IPS DF 6.9 (cell line): ENCODE data around the gene PODNL1.

Experiments
- DNase-seq: peaks from one replicate; pipeline ENCODE4 v3.0.0-alpha.2; 2013; ENCODE audit warnings: low read depth, low spot score
- H3K27ac ChIP-seq: one replicate; pipeline ENCODE4 v1.5.1; 2013; ENCODE audit warnings: low read length, control low read depth
- H3K27me3 ChIP-seq: 2 replicates; pipeline ENCODE4 v1.6.1; 2013; ENCODE audit warnings: mild to moderate bottlenecking, low read length; ENCODE audit not compliant: control insufficient read depth, insufficient read depth
- H3K36me3 ChIP-seq: 2 replicates; pipeline ENCODE4 v1.6.1; 2013; ENCODE audit warnings: low read length; ENCODE audit not compliant: control insufficient read depth, insufficient read depth
- H3K4me1 ChIP-seq: 2 replicates; pipeline ENCODE4 v1.6.1; 2013; ENCODE audit warnings: low read length; ENCODE audit not compliant: control insufficient read depth, insufficient read depth
- H3K4me3 ChIP-seq: 2 replicates; pipeline ENCODE4 v1.5.1; 2013; ENCODE audit warnings: mild to moderate bottlenecking, low read length
- H3K9me3 ChIP-seq: 2 replicates; pipeline ENCODE4 v1.6.1; 2013; ENCODE audit warnings: low read length, inconsistent platforms; ENCODE audit not compliant: control insufficient read depth, insufficient read depth
- WGBS: extraction: QIAGEN DNeasy Blood & Tissue Kit; methylation state at CpG from one replicate; pipeline ENCODE4 v1.1.7; 2013; ENCODE audit warnings: mixed read lengths, missing lambda C conversion rate; ENCODE audit not compliant: insufficient read length, insufficient coverage; 5-methylcytosine and 5-hydroxymethylcytosine counted together

PODNL1 gene

DNA sequence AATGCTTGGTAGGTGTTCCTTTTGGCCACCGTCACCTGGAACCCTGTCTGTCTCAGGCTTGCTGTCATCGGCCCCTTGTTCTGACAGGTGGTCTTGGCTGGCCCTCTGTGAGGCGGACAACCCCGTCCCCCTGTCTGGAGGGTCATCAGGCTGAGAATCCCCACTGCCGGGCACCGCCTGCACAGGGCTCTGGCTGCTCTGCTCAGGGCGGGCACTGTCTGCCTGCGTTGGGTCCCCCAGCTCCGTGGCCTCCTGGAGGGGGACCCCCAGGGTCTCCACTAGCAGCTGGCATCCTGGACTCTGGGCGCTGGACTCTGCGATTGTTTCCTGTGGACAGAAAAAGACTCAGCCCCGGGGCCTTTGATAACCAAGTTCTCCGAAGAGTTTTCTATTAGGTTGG, 48.1 kb downstream of the PODNL1 start:
- Histone ChIP-seq H3K36me3 (no peaks in the 10 kb centered on the region), H3K4me1 (no peaks in the 10 kb centered on the region), H3K9me3 (no peaks in the 10 kb centered on the region), H3K4me3 (no peak overlapping the region), H3K27me3 (no peaks in the 10 kb centered on the region), H3K27ac (no peak overlapping the region)
- DNase-seq: no peak
- no CpG with 5 or more reads among the region's 13 CpGs for WGBS

DNA sequence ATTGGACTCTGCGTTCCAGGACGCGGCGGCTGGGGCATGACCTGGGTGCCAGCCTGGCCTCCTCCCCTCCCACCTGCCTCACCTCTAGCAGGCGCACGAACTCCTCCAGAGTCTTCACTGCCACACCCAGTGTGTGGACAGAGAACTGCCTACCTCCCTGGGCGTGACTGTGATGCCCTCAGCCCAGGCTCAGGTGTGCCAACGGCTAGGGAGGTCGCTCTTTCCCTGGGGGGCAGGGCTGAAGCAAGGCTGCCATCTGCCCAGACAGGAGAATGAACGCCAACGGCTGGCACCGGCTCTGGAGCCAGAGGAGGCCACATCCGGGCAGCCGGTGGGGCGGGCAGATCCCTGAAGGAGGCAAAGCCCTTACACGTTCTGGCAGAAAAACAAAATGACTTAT, 49.9 kb downstream of the PODNL1 start:
- no peaks in the 10 kb centered on the region for H3K36me3 ChIP-seq
- no CpG with 5 or more reads among the region's 16 CpGs for WGBS
- H3K4me1 ChIP-seq: peaks cover 2% of the 10 kb centered on the region; the same call in 1 of the 2 replicates
- H3K4me3 ChIP-seq: no peak overlapping the region
- no peaks in the 10 kb centered on the region for H3K9me3 ChIP-seq
- no peak for DNase-seq
- H3K27ac ChIP-seq: no peak overlapping the region
- H3K27me3 ChIP-seq: no peaks in the 10 kb centered on the region

DNA sequence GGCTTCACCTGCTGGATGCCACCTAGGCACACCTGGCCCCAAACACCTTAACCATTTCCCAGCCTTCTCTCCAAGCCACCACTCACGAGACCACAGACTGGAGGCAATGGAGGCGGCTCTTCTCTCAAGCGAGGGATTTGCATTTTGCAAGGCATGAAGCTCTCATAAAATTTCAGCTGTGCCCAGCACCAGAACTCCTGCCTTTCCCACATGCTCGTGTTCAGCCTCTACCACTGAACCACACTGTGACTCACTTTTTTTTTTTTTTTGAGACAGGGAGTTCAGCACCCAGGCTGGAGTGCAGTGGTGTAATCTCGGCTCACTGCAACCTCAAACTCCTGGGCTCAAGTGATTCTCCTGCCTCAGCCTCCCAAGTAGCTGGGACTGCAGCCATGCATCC, 50.7 kb downstream of the PODNL1 start:
- no peak for DNase-seq
- Histone ChIP-seq H3K4me1 (peaks cover 2% of the 10 kb centered on the region; the same call in 1 of the 2 replicates), H3K4me3 (no peak overlapping the region), H3K9me3 (no peaks in the 10 kb centered on the region), H3K27ac (no peak overlapping the region), H3K27me3 (no peaks in the 10 kb centered on the region), H3K36me3 (no peaks in the 10 kb centered on the region)
- WGBS: no CpG with 5 or more reads among the region's 5 CpGs

GRCh38 chr19:13887018-13887436, 51.2 kb downstream of the PODNL1 start:
- Histone ChIP-seq H3K36me3 (no peaks in the 10 kb centered on the region), H3K4me3 (no peak overlapping the region), H3K27me3 (no peaks in the 10 kb centered on the region), H3K9me3 (no peaks in the 10 kb centered on the region), H3K27ac (no peak overlapping the region), H3K4me1 (peaks cover 3% of the 10 kb centered on the region; the same call in 1 of the 2 replicates)
- WGBS: no CpG with 5 or more reads among the region's 16 CpGs
- DNase-seq: no peak

- H3K27me3 ChIP-seq: no peaks in the 10 kb centered on the region
- no peaks in the 10 kb centered on the region for H3K9me3 ChIP-seq
- WGBS: no CpG with 5 or more reads among the region's 20 CpGs
- no peak for DNase-seq
- H3K36me3 ChIP-seq: no peaks in the 10 kb centered on the region
- peaks cover 9% of the 10 kb centered on the region; the same call in 1 of the 2 replicates for H3K4me1 ChIP-seq
- no peak overlapping the region for H3K4me3 ChIP-seq
- H3K27ac ChIP-seq: no peak overlapping the region
Observed at GRCh38 chr19:13885826-13886365, 52.3 kb downstream of the PODNL1 start.

DNA sequence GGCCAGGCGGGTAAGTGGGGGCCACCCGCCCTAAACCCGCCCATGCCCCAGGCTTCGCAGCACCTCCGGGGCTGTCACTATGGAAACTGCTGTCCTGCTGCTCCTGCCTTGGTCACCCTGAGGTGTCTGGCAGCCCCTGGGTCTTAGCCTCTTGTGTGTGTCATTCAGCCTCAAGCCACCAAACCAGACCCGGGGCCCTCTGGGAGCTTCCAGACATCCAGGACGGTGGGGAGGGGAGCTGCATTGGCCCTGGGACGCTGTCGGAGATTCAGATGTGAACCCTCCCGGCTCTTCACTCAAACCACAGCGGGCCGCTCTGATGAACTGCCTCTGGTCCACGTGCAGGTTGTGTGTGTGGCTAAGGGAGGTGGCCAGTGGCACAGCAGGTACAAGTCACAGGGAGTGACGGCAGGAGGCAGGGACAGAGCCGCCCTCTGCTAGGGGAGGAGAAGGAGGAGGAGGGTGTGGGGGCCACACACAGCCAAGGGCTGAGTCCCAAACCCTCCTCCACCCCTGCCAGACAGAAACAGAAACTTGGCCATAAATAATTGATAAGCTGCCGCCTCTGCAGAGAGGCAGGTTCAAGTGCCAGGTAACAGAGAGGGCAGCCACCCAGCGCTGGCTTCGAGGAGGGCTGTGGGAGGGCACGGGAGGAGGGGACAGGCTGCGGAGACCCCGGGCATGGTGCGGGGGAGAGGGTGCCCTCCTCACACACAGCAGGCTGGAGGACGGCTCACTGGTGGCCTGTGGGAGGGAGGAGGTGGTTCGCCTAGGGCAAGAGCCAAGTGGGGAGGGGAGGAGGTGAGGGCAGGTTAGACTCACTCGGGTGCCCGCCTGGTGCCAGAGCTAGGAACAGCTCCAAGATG, 53.3 kb downstream of the PODNL1 start:
- peaks cover 15% of the 10 kb centered on the region for H3K4me1 ChIP-seq
- H3K27ac ChIP-seq: no peak overlapping the region
- WGBS: no CpG with 5 or more reads among the region's 26 CpGs
- no peaks in the 10 kb centered on the region for H3K27me3 ChIP-seq
- no peaks in the 10 kb centered on the region for H3K9me3 ChIP-seq
- DNase-seq: no peak
- H3K4me3 ChIP-seq: no peak overlapping the region
- no peaks in the 10 kb centered on the region for H3K36me3 ChIP-seq

DNA sequence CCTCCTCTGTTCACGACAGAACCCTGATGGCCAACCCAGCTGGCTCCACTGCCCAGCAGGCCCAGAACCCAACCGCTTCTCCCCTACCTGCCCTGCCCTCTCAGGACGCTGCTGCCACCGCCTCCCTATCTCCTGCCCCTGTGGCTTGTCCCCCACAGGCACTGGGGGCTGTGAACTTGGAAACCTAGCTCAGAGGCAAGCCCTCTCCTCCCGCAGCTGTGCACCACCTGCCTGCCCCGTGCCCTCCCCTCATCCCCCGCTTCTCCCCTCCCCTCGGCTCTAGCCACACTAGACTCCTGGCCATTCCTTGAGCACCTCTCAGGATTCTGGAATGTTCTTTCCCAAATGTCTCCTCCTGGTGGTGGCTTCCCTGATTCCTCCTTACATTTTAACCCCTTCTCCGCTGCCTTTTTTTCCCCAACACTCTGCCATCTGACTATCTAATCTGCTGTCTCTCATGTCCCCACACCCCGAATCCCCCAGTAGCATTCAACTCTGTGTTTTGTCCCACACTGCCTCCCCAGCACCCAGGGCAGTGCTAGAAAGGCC, 54.6 kb downstream of the PODNL1 start:
- H3K27me3 ChIP-seq: no peaks in the 10 kb centered on the region
- no CpG with 5 or more reads among the region's 10 CpGs for WGBS
- no peak overlapping the region for H3K4me3 ChIP-seq
- no peak for DNase-seq
- H3K9me3 ChIP-seq: no peaks in the 10 kb centered on the region
- peaks cover 15% of the 10 kb centered on the region for H3K4me1 ChIP-seq
- H3K36me3 ChIP-seq: no peaks in the 10 kb centered on the region
- H3K27ac ChIP-seq: no peak overlapping the region

DNA sequence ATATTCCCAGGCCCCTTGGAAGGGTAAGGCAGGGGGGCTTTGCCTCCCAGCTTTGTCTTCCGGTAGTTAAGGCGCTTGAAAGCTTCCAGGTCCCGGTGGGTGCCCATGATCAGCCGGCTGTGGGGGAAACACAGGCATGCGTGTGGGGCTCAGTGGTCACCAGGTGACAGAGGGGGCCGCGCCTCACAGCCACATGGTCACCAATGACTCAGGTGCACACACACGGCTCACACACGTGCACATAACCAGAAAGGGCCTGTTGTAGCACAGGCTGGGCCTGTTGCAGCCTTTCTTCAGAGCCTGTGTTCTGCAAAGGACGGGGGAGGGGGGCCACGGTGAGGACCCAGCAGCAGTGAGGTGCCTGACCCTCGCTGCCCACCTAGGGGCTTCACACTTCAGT, 55.4 kb downstream of the PODNL1 start:
- no peak overlapping the region for H3K4me3 ChIP-seq
- no CpG with 5 or more reads among the region's 12 CpGs for WGBS
- no peaks in the 10 kb centered on the region for H3K27me3 ChIP-seq
- H3K9me3 ChIP-seq: no peaks in the 10 kb centered on the region
- peaks cover 15% of the 10 kb centered on the region for H3K4me1 ChIP-seq
- H3K27ac ChIP-seq: no peak overlapping the region
- no peak for DNase-seq
- no peaks in the 10 kb centered on the region for H3K36me3 ChIP-seq

DNA sequence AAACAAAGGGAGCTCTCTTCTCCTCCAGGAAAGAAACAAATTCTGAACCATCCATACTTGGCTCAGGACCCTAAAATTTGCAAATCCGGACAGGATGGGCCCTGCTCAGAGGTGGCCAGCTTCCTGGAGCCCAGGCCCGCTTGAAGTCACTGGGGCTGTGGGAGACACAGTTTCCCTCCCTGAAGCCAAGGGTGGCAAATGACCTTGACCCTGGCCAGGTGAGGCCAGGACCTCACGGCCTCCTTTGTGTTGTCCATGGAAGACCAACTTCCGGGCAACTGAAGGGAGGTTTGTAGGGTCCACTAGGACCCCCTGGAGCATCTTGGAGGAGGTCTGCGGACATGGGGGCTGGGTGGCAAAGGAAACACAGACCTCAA, 55.8 kb downstream of the PODNL1 start:
- no peak for DNase-seq
- Histone ChIP-seq H3K4me1 (peaks cover 15% of the 10 kb centered on the region), H3K27ac (no peak overlapping the region), H3K4me3 (no peak overlapping the region), H3K27me3 (no peaks in the 10 kb centered on the region), H3K36me3 (no peaks in the 10 kb centered on the region), H3K9me3 (no peaks in the 10 kb centered on the region)
- WGBS: no CpG with 5 or more reads among the region's 5 CpGs

DNA sequence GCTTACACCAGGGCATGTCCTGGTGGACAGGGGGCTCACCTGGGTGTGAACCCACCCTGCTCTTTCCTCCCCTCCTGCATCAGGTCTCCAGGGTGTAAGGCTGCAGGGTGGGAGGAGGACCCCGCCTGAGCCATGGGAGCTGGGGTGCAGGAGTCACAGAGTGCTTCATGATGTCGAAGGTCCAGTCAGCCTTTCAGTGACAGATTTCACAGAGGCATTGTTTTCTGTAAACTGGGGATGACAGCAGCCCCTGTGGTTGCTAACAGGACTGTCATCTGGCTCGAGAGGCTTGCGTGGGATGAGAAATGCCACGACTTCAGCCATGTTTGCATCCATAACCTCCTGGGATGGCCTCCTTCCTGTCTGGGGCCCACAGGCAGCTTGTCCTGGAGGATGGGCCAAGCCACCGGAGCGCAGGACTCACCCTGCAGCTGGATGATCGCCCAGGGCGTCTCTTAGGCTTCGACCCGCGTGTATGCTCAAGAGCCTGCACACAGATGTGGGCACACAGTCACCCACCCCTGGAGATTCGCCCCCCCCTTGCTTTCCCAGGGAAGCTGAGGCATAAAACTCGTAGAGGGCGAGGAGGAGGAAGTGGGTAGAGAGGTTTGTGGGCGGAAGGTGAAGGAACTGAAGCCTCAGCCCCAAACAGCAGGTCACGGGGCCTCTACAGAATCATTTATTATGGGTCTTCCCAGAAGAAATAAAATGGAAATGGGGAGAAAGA, 56.4 kb downstream of the PODNL1 start:
- Histone ChIP-seq H3K9me3 (no peaks in the 10 kb centered on the region), H3K4me1 (peaks cover 15% of the 10 kb centered on the region), H3K27me3 (no peaks in the 10 kb centered on the region), H3K36me3 (no peaks in the 10 kb centered on the region), H3K4me3 (no peak overlapping the region), H3K27ac (no peak overlapping the region)
- DNase-seq: no peak
- WGBS: no CpG with 5 or more reads among the region's 17 CpGs
